Measurements from ENCODE around the gene TUNAR. TPM values are rescaled to one million over a fixed set of nuclear protein-coding genes. Genes with fewer than 3 reads are reported as not detected.

Gene TUNAR
- total RNA-seq, 1 donor from 2014 or later: not detected

- peak; percentile 9 for DNase-seq (ENCODE audit: low read depth)
- no peak overlapping the region for H3K4me3 ChIP-seq (ENCODE audit: low read depth, low read length)
- no peaks in the 10 kb centered on the region for H3K27me3 ChIP-seq (ENCODE audit: control insufficient read depth, insufficient read depth, low read length)
- no peaks in the 10 kb centered on the region for H3K36me3 ChIP-seq (ENCODE audit: control insufficient read depth, insufficient read depth, low read length)
- no peak for TF ChIP-seq CTCF (IDR thresholded peaks at IDR 0.05; ENCODE audit: insufficient read depth, low read length, severe bottlenecking)
- no peak for FAIRE-seq
Measured at GRCh38 chr14:95935228-95935822, 58.7 kb downstream of the TUNAR start.

- no peaks in the 10 kb centered on the region for H3K27me3 ChIP-seq (ENCODE audit: control insufficient read depth, insufficient read depth, low read length)
- H3K36me3 ChIP-seq (ENCODE audit: control insufficient read depth, insufficient read depth, low read length): no peaks in the 10 kb centered on the region
- DNase-seq (ENCODE audit: low read depth) (no peak), FAIRE-seq (no peak)
- TF ChIP-seq CTCF (IDR thresholded peaks at IDR 0.05; ENCODE audit: insufficient read depth, low read length, severe bottlenecking): no peak
- H3K4me3 ChIP-seq (ENCODE audit: low read depth, low read length): no peak overlapping the region
Measured at GRCh38 chr14:95936041-95936440, 59.4 kb downstream of the TUNAR start.

GRCh38 chr14:95939335-95939734, 62.7 kb downstream of the TUNAR start:
- DNase-seq (ENCODE audit: low read depth): no peak

GRCh38 chr14:95941897-95942296, 65.3 kb downstream of the TUNAR start:
- TF ChIP-seq CTCF (IDR thresholded peaks at IDR 0.05; ENCODE audit: insufficient read depth, low read length, severe bottlenecking): no peak

More at GRCh38 chr14:95939335-95939734, 62.7 kb downstream of the TUNAR start:
- TF ChIP-seq CTCF (IDR thresholded peaks at IDR 0.05; ENCODE audit: insufficient read depth, low read length, severe bottlenecking): no peak
- Histone ChIP-seq H3K27me3 (ENCODE audit: control insufficient read depth, insufficient read depth, low read length) (no peaks in the 10 kb centered on the region), H3K4me3 (ENCODE audit: low read depth, low read length) (no peak overlapping the region), H3K36me3 (ENCODE audit: control insufficient read depth, insufficient read depth, low read length) (no peaks in the 10 kb centered on the region)
- FAIRE-seq: no peak

GRCh38 chr14:95943699-95944098, 67.1 kb downstream of the TUNAR start:
- H3K27me3 ChIP-seq (ENCODE audit: control insufficient read depth, insufficient read depth, low read length): no peaks in the 10 kb centered on the region

More at GRCh38 chr14:95941897-95942296, 65.3 kb downstream of the TUNAR start:
- DNase-seq (ENCODE audit: low read depth) (no peak), FAIRE-seq (no peak)
- Histone ChIP-seq H3K36me3 (ENCODE audit: control insufficient read depth, insufficient read depth, low read length) (no peaks in the 10 kb centered on the region), H3K27me3 (ENCODE audit: control insufficient read depth, insufficient read depth, low read length) (no peaks in the 10 kb centered on the region), H3K4me3 (ENCODE audit: low read depth, low read length) (no peak overlapping the region)

More at GRCh38 chr14:95943699-95944098, 67.1 kb downstream of the TUNAR start:
- FAIRE-seq (no peak), DNase-seq (ENCODE audit: low read depth) (no peak)
- no peak for TF ChIP-seq CTCF (IDR thresholded peaks at IDR 0.05; ENCODE audit: insufficient read depth, low read length, severe bottlenecking)
- Histone ChIP-seq H3K4me3 (ENCODE audit: low read depth, low read length) (no peak overlapping the region), H3K36me3 (ENCODE audit: control insufficient read depth, insufficient read depth, low read length) (no peaks in the 10 kb centered on the region)
